LoVo (cell line): ENCODE results near the gene ARL15.
A peak's percentile ranks its signal among the peaks of the same experiment; 100 is the strongest.
"Not testable (repeated sequence)": the region's sequence is repeated elsewhere in the genome, so short reads cannot be mapped to it uniquely, and the experiment has no call there.

Experiments used
- DNase-seq: peaks from one replicate; pipeline ENCODE4 v3.0.0-alpha.2; 2016; ENCODE audit warnings: low spot score

The ARL15 gene

DNA sequence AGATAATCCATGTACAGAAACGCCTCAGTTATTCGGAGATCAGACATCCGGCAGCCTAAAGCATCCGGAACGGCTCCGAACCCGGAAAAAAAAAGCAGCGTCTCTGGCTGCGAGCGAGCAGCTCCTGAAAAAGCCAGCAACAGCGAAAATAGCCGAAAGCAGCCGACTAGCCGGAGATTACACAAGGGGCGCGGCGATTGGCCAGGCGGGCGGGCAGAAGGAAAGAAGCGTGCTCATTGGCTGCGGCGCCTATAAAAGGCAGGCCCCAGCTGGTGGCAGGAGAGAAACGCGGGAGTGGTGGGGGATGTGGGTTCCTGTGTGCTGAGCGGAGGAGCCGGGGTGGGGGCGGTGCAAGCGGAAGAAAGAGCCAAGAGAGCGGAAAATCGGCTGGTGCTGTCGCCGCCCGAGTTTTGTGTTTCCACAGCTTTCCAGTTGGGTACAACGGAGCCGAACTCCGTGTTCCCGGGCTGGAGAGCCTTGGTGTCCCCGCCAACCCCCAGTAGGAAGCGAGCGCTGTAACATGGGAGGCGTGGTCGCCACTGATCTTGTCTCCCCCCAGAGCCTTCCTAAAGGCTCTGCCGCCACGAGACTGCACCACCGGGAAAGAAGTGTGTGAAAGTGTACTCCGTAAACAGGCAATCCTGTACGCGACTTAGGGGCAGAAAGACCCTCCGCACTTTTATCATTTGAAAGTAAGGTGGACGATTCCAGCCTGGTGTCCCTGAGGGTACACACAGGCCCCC lies at the start of gene ARL15:
Gene ARL15 (minus strand): TSS at position 141 of the 743 bp plus-strand sequence.
- DNase-seq = peak; percentile 98

DNA sequence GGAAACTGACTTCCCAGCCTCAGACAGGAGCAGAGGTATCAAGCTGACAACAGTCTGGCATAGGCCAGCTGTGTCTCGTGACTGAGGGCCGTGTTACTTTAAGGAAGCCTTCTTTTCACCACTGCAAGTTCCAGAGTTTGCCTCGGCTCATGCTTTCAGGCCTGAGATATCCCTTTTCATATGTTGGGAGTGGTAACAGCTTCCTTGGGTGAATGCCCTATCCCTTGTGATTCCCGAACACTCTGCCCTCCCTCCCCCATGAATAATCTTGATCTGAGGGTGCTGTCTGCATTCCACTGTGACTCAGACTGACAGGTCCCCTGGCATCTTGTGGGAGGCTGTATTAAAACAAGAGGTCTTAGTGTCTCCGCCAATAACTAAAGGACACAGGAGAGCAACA lies 49.7 kb upstream of the ARL15 start:
- DNase-seq = peak; percentile 46

- DNase-seq = no peak
Observed at GRCh38 chr5:54357408-54358058, 47.2 kb upstream of the ARL15 start.

- DNase-seq = not testable (repeated sequence)
Observed at GRCh38 chr5:54353933-54354564, 43.7 kb upstream of the ARL15 start.

DNA sequence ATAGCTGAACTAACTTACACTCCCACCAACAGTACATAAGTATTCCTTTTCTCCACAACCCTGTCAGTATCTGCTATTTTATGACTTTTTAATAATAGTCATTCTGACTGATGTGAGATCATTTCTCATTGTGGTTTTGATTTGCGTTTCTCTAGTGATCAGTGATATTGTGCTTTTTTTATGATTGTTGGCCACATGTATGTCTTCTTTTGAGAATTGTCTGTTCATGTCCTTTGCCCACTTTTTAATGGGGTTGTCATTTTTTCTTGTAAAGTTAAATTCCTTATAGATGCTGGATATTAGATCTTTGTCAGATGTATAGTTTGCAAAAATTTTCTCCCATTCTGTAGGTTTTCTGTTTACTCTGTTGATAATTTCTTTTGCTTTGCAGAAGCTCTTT lies 42.2 kb upstream of the ARL15 start:
- not testable (repeated sequence) for DNase-seq

DNA sequence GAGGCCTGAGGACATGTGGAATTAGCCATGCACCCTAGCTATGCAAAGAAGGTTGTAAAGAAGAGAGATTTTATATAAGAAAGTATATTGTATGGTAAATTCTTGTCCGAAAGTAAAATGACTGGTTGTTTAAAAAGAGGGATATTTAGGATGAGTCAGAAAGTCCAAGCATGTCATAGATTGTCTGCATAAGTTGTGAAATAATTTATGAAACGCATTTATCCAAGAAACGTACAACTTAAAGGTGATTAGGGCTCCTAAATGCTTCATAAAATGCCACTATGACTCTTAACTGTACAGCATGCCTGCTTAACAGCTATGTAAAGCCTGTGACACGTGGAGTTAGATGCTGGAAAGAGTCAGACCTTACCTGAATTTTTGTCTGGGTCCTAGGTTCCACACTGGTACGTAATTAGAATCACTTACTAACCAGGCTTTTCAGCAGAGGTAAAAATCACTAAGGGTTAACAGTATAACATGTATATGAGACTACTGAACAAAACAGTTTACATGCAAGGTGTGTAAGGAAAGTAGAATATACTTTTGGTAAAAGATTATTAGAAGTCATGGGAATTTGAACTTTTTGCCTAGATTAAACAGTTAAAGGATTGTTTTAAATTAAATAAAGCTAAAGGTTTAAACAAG lies 37.0 kb upstream of the ARL15 start:
- no peak for DNase-seq

DNA sequence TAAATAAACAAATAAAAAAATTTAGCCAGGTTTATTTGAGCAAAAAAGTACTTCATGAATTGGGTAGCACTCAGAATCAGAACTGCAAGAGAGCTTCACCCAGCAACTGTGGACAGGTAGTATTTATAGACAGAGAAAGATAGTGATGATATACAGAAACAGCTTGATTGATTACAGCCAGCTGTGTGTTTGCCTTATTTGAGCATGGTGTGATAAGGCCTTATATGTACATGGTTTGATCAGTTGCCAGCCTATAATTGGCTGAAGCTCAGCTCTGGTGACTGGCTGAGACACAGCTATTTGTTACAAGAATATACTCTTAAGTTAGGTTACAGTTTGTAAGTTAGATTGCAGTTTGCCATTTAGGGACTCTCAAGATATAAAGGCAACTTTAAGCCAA lies 34.3 kb upstream of the ARL15 start:
- no peak for DNase-seq

DNA sequence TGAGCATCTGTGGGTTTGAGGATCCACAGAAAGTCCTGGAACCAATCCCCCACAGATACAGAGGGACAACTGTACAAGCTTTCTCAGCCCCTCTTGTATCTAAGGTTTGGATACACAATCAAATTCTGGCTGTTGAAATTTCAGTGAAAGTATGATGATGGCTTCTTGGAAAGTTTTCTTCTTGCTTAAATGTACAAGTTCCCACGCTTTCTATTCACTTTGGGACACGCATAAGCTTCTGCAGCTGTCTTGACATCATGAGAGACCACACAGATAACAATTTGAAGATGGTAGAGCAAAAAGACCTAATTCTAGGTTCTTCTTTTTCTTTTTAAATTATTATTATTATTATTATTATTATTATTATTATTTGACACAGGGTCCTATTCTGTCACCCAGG lies 31.6 kb upstream of the ARL15 start:
- no peak for DNase-seq

DNA sequence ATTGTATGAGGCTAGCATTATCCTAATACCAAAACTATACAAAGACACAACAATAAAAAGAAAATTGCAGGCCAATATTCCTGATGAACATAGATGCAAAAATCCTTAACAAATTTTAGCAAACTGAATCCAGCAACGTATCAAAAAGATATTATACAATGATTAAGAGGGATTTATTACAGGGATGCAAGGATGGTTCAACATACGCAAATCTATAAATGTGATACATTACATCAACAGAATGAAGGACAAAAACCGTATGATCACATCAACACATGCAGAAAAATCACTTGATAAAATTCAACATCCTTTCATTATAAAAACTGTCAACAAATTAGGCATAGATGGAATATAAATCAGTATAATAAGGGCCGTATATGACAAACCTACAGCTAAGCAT lies 27.1 kb upstream of the ARL15 start:
- DNase-seq = no peak

DNA sequence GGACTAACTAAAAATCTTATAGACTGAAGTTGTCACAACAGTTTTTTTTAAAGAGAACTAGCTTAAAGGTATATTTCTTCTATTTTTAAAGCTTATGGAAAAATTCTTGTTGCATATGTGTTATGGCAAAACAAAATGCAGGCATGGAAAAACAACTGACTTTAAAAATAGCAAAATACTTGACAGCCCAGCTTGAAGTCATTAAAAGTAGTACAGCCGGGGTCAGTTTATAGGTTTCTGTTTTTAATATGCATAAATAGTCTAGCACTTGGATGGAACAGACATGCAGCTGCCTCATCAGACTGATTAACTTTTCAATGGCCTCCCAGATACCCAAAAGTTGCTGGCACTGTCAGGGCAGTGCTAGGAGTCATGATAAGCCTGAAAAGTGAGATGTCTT lies 22.3 kb upstream of the ARL15 start:
- DNase-seq = no peak

GRCh38 chr5:54329731-54330709 lies 19.6 kb upstream of the ARL15 start:
- DNase-seq = peak; percentile 60

DNA sequence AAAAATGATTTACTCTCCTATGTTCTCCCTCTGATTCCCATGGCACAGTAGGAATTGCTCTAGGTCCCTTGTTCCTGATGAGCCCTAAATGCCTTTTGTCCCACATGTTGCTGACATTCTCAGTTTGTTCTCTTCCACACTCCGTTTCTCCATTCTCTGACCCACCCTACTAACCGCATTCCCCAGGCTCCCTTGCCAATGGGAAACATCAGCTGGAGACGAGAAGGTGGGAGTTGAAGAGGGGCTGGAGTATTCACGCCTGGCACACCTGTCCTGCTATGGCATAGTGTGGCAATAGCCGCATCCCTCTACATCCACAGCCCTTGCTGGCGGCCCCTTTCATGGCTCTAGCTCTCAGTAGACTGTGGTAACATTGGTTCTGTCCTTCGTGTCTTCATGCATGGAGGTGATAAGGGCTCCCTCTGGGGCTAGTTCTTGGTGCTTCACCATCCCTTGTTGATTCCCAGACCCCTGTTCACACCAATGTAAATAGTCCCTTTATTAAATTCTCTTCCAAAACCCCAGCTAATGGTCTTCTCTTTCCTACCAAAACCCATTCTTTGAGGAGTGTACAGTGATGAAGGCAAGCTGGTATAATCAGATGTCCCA lies 16.4 kb upstream of the ARL15 start:
- no peak for DNase-seq

- DNase-seq = no peak
Observed at GRCh38 chr5:54325610-54326311, 15.4 kb upstream of the ARL15 start.

DNA sequence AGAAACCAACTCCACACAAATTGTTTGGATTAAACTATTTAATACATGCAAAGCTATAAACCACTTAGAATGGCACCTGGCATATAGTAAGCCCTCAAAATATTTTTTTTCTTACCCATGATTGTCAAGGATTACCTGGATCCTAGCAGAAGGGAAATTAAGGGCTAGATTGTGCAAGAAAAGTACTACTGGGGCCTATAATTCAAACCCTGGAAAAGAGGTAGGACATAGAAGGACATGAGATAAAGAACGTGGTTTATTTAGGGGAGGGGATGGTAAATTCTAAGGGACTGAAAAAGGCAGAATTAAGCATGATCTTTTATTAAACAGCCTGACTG lies 14.9 kb upstream of the ARL15 start:
- no peak for DNase-seq

DNA sequence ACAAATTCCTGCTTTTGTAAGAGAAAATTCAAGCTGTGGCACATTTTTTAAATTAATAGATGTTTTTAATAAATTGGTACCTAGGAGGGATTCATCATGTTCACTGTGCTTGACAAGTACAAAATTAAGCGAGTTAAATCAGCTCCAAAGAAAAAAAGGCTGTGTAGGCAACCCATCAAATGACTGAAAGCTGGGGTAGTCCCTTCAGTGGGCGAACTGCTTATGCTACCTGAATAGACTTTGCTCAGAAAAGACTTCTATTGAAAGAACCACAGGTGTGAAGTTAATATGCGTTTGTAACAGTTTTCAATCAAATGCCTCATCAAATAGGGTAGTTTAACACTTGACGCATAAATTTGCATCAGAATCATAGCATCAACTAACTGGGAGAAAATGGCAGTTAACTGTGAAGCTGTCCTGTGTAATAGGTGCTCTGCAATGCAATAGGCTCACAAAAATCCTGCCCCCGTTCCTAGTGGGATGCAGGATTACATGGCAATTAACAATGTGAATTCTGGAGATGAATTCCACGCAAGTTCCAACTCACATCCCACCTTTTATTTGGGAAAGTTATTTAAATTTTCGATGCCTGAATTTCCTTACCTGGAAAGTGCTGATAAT lies 14.4 kb upstream of the ARL15 start:
- no peak for DNase-seq

- DNase-seq = no peak
Observed at GRCh38 chr5:54323495-54323894, 13.1 kb upstream of the ARL15 start.

DNA sequence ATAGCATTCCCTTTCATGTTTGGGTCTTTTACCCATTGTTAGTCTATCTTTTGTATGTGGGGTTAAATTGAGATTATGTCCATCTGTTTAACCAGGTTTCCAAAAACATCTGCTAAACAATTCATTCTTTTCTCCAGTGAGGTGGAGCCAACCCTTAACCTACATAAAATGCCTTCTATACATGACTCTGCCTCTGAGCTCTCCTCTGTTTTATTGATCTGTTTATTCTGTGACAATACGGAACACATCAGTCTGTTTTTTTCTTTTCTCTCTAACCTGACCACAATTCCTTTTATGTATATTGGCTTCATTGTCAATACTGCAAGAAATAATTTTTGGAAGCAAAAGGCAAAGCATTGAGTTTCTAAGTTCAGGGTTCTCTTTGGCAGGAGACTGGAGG lies 9.9 kb upstream of the ARL15 start:
- no peak for DNase-seq

DNA sequence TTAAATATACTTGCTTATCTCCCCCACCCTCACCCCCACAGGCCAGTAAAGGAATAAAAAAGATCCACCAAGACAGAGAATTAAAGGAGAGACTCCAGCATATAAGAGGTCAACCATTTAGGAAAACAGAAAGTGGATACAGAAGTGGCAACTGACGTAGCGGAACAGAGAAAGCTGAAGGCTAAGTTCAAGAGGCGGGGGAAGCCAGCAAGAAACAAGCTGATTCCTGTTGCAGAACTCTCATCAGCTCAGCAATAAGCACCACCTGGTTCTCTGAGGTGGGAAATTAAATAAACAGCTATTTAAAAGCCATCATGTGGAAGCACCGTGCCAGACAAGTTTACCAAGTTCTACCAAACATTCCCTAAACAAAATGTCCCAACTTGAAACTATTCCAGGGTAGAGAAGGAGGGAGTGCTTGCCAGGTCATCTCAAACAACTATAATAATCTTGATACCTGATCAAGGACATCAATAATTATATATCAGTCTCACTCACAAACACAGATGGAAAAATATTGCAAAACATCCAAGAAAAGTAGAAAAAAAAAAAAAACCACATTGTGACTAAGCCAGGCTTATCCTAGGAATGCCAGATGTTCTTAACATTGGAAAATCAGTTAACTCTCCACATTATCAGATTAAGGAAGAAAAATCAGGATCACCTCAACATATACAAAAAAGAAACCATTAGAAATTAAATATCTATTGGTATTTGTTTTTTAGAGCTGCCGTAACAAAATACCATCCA lies 7.3 kb upstream of the ARL15 start:
- DNase-seq = no peak

GRCh38 chr5:54315736-54316528 lies 5.6 kb upstream of the ARL15 start:
- no peak for DNase-seq
